ENCODE measurements around the gene NPAS2.

DNA sequence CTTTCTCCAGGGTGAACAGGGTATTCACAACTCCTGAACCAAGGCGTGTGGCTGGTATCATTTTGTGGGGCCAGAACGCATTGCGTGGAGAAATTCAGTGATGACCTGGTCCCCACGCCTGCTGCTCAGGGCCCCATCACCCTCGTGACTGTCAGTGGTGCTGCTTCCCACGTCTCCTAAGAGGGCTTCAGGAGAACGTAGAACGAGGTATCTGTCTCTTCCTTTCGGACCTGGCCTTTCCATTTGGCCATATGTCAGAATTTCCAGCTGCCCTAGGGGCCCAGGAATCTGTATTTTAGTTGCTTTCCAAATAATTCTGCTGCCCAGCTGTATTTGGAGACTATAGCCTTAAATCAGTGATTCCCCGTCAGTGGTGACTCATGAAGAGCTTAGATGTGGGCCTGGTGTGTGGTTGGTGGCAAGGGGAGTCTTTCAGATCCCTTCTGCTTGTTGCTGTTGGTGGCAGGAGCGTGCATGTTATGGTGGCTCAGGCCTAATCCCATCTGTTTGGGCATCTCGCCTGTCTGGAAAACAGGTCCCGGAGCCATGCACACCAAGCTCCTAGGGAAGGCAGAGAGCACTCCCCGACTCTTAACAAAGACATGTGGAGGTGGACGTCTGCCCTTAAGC lies 56.4 kb downstream of the NPAS2 start:
- TF ChIP-seq, protein P1, sequence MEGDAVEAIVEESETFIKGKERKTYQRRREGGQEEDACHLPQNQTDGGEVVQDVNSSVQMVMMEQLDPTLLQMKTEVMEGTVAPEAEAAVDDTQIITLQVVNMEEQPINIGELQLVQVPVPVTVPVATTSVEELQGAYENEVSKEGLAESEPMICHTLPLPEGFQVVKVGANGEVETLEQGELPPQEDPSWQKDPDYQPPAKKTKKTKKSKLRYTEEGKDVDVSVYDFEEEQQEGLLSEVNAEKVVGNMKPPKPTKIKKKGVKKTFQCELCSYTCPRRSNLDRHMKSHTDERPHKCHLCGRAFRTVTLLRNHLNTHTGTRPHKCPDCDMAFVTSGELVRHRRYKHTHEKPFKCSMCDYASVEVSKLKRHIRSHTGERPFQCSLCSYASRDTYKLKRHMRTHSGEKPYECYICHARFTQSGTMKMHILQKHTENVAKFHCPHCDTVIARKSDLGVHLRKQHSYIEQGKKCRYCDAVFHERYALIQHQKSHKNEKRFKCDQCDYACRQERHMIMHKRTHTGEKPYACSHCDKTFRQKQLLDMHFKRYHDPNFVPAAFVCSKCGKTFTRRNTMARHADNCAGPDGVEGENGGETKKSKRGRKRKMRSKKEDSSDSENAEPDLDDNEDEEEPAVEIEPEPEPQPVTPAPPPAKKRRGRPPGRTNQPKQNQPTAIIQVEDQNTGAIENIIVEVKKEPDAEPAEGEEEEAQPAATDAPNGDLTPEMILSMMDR (IDR thresholded peaks at IDR 0.05; ENCODE audit: low read length): no peak
- no peak for TF ChIP-seq EZH2 (optimal IDR thresholded peaks at IDR 0.05; ENCODE audit: low read depth, low read length)

Data from MM.1S (cell line).